Mucosa of rectum (tissue), 2 donors: Measurements from ENCODE around the gene MYD88.
"Not testable (repeated sequence)": the region's sequence is repeated elsewhere in the genome, so short reads cannot be mapped to it uniquely, and the experiment has no call there.

Source experiments
- H3K27ac ChIP-seq, 2 donors: one replicate each; pipeline ENCODE4 v1.7.0; 2013; ENCODE audit warnings: inconsistent platforms in 2 of 2, low read depth in 2 of 2, low read length in 2 of 2
- H3K27me3 ChIP-seq, 2 donors: one replicate each; pipeline ENCODE4 v1.7.0; 2013; ENCODE audit warnings: low read length in 2 of 2; ENCODE audit not compliant: control insufficient read depth in 2 of 2, insufficient read depth in 2 of 2
- H3K36me3 ChIP-seq, 2 donors: one replicate each; pipeline ENCODE4 v1.7.0; 2013; ENCODE audit warnings: low read length in 2 of 2; ENCODE audit not compliant: control insufficient read depth in 2 of 2, insufficient read depth in 2 of 2
- H3K4me1 ChIP-seq, 2 donors: one replicate each; pipeline ENCODE4 v1.7.0; 2013; ENCODE audit warnings: low read length in 2 of 2, mild to moderate bottlenecking in 1 of 2; ENCODE audit not compliant: control insufficient read depth in 2 of 2, insufficient read depth in 2 of 2
- H3K4me3 ChIP-seq, 2 donors: one replicate each; pipeline ENCODE4 v1.7.0; 2013; ENCODE audit warnings: low read length in 2 of 2
- H3K9ac ChIP-seq, 2 donors: one replicate each; pipeline ENCODE4 v1.7.0; 2013; ENCODE audit warnings: low read length in 2 of 2, low read depth in 1 of 2, mild to moderate bottlenecking in 1 of 2
- H3K9me3 ChIP-seq, 2 donors: one replicate each; pipeline ENCODE4 v1.7.0; 2013; ENCODE audit warnings: low read length in 2 of 2; ENCODE audit not compliant: control insufficient read depth in 2 of 2
- donor health status: healthy.
- donor health status: Normal muscosa, but diverticular disease.

The MYD88 gene

GRCh38 chr3:38126121-38126892 lies 12.2 kb upstream of the MYD88 start:
- no peak overlapping the region for H3K4me3 ChIP-seq
- H3K27ac ChIP-seq = no peak overlapping the region

DNA sequence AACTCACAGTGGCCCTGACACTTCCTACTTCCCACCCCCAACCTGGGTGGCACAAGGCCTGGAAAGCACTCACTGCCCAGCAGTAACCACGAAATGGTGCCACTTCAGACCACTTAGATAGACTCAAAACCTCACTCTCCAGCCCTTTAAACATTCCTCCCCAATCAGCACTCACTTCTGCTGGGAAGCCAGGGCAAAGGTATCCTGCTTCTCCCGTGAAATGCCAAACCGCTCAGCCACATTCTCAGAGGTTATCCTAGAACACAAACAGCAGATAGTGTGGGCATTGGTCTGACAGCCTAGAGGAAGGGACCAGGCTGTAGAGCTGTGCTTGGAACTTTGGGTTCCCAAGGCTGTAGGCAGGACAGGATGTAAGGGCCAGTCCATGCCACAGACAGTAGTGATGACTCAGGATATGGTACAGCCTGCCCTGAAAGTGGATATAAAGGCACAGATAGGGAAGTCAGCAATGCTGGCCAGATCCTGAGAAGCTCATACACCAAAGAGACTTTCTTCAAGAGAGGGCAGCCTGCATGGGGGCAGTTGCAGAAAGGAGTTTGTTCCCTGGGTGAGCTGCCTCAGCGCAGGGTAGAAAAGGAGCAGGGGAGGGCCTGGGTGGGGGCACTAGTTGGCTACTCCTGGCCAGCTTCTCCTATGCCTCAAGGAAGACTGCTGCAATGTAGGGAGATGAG lies 10.7 kb upstream of the MYD88 start:
- Histone ChIP-seq H3K9ac (no peak overlapping the region), H3K4me3 (no peak overlapping the region), H3K27me3 (no peaks in the 10 kb centered on the region), H3K4me1 (peaks cover 4 to 14% of the 10 kb centered on the region in 2 donors), H3K36me3 (peaks cover 76 to 90% of the 10 kb centered on the region in 2 donors), H3K9me3 (no peaks in the 10 kb centered on the region), H3K27ac (no peak overlapping the region)

More at GRCh38 chr3:38126121-38126892, 12.2 kb upstream of the MYD88 start:
- Histone ChIP-seq H3K27me3 (no peaks in the 10 kb centered on the region), H3K9me3 (no peaks in the 10 kb centered on the region), H3K36me3 (peaks cover 76 to 90% of the 10 kb centered on the region in 2 donors), H3K4me1 (peaks cover 2 to 5% of the 10 kb centered on the region in 2 donors), H3K9ac (no peak overlapping the region)

- H3K9me3 ChIP-seq = no peaks in the 10 kb centered on the region
- H3K4me3 ChIP-seq = no peak overlapping the region
- no peak overlapping the region for H3K27ac ChIP-seq
- no peak overlapping the region for H3K9ac ChIP-seq
- peaks cover 76 to 90% of the 10 kb centered on the region in 2 donors for H3K36me3 ChIP-seq
- H3K27me3 ChIP-seq = no peaks in the 10 kb centered on the region
- peaks cover 9 to 19% of the 10 kb centered on the region in 2 donors for H3K4me1 ChIP-seq
Observed at GRCh38 chr3:38128303-38128655, 10.2 kb upstream of the MYD88 start.

DNA sequence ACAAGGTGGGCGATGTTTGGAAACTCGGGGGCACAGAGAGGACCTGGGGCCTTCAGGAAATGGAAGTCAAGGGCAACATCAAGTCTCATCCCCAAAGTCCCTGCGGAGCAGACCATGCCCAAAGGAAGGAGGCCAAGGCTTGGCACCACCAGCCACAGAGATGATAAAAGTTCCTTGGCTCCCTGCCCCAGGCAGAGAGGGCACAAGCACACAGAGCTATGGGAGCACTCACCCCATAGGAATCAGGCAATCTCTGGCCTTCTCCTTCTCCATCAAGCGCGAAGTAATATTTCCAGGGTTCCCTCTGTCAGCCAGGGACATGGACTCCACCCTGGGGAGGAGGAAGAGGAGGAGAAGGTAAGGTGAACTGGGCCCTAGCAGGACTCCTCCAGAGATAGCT lies 9.4 kb upstream of the MYD88 start:
- Histone ChIP-seq H3K27me3 (no peaks in the 10 kb centered on the region), H3K4me3 (no peak overlapping the region), H3K9me3 (no peaks in the 10 kb centered on the region), H3K36me3 (peaks cover 76 to 88% of the 10 kb centered on the region in 2 donors), H3K4me1 (peaks cover 14 to 27% of the 10 kb centered on the region in 2 donors), H3K27ac (no peak overlapping the region), H3K9ac (no peak overlapping the region)

DNA sequence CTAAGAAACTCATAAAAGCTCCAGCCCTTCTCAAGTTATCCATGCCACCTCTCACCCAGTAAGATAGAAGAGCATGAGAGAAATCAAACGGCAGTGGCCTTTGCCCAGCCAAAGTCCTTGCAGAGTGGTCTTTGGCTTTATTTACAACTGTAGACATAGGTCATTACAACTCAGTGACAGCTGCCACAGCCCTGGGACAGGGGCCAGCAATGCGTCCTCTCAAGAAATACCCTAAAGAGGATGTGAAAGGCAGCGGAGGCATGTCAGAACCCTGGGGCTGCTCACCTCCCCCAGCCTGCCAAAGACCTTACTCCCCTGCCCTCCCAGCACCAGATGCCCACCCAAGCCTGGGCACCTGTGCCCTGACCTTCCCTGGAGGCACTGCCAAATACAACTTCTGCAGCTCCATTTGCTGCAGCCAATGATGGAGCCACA lies 7.8 kb upstream of the MYD88 start:
- Histone ChIP-seq H3K4me1 (peaks cover 29 to 43% of the 10 kb centered on the region in 2 donors), H3K27ac (peak overlapping the region in 1 of 2 donors; percentile 69), H3K9ac (no peak overlapping the region), H3K36me3 (peaks cover 70 to 79% of the 10 kb centered on the region in 2 donors), H3K4me3 (no peak overlapping the region), H3K27me3 (no peaks in the 10 kb centered on the region), H3K9me3 (no peaks in the 10 kb centered on the region)

GRCh38 chr3:38131621-38132369 lies 6.7 kb upstream of the MYD88 start:
- H3K9ac ChIP-seq = no peak overlapping the region
- no peaks in the 10 kb centered on the region for H3K9me3 ChIP-seq
- H3K36me3 ChIP-seq = peaks cover 58 to 67% of the 10 kb centered on the region in 2 donors
- no peak overlapping the region for H3K27ac ChIP-seq
- no peaks in the 10 kb centered on the region for H3K27me3 ChIP-seq
- H3K4me1 ChIP-seq = peaks cover 33 to 48% of the 10 kb centered on the region in 2 donors
- no peak overlapping the region for H3K4me3 ChIP-seq

- Histone ChIP-seq H3K4me3 (peak overlapping the region; percentile 24 to 38), H3K27me3 (no peaks in the 10 kb centered on the region), H3K9me3 (no peaks in the 10 kb centered on the region), H3K9ac (peak overlapping the region in 1 of 2 donors; percentile 23), H3K36me3 (peaks cover 45 to 53% of the 10 kb centered on the region in 2 donors), H3K4me1 (peaks cover 40 to 56% of the 10 kb centered on the region in 2 donors), H3K27ac (peak overlapping the region; percentile 56 to 79)
Observed at GRCh38 chr3:38133209-38133556, 5.3 kb upstream of the MYD88 start.

DNA sequence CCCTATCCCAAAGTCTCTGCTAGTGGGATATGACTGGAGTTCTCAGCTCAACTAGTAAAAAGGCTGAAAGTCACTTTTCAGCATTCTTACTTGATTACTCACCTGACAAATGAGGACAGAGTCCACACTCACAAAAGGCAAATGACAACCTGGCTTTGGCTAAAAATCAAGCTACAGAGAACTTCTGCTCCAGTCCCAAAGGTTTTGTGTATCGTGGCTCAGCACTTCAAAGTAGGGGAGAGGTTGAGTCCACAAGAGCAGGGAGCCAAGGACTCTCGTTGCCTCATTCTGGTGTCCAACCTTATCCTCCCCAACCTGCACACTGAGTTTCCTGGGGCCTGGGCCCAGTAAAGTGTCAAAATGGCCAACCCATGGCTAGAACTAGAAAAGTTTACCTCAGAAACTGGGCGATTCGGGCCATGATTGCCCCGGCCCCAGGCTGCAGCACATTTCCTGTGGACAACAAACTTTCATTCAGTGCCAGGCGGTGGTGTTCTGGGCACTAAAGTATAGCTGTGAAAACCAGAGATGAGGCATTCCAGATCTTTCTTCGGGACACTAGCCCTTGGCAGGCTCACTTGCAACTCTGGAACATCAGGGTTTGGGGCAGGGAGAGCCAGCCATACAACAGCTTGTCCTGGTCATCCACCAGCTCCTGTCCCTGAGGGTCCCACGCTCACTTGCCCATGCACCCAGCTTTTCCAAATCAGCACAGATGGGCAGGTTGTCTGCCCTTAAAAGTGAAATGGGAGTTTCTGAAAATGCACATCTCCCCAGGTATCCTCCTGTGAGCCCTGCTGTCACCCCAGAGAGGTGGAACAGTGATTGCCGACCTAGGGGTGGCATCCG lies 4.7 kb upstream of the MYD88 start:
- Histone ChIP-seq H3K9me3 (no peaks in the 10 kb centered on the region), H3K4me1 (peaks cover 41 to 56% of the 10 kb centered on the region in 2 donors), H3K9ac (peak overlapping the region in 1 of 2 donors; percentile 42), H3K4me3 (peak overlapping the region in 1 of 2 donors; percentile 38), H3K36me3 (peaks cover 41 to 50% of the 10 kb centered on the region in 2 donors), H3K27me3 (no peaks in the 10 kb centered on the region), H3K27ac (peak overlapping the region; percentile 59 to 79)

DNA sequence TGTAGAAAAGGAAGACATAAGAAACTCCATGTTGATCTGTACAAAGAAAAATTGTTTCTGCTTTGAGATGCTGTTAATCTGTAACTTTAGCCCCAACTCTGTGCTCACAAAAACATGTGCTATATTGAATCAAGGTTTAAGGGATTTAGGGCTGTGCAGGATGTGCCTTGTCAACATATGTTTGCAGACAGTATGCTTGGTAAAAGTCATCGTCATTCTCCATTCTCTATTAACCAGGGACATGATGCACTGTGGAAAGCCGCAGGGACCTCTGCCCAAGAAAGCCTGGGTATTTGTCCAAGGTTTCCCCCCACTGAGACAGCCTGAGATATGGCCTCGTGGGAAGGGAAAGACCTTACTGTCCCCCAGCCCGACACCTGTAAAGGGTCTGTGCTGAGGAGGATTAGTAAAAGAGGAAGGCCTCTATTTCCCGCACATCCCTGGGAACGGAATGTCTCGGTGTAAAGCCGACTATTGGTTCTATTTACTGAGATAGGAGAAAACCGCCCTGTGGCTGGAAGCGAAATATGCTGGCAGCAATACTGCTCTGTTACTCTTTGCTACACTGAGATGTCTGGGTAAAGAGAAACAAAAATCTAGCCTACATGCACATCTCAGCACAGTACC lies 3.8 kb upstream of the MYD88 start:
- H3K4me3 ChIP-seq = peak overlapping the region; percentile 0 to 94
- H3K9me3 ChIP-seq, H3K27me3 ChIP-seq: not testable (repeated sequence)
- peaks cover 32 to 42% of the 10 kb centered on the region in 2 donors for H3K36me3 ChIP-seq
- peak overlapping the region in 1 of 2 donors; percentile 42 for H3K9ac ChIP-seq
- H3K4me1 ChIP-seq = peaks cover 46 to 60% of the 10 kb centered on the region in 2 donors
- H3K27ac ChIP-seq = peak overlapping the region in 1 of 2 donors; percentile 79
